Measurements from ENCODE around the gene BSND. TPM values are rescaled to one million over a fixed set of nuclear protein-coding genes. Genes with fewer than 3 reads are reported as not detected.

Gene BSND
- total RNA-seq, 4 donors from 2014 or later = not detected

DNA sequence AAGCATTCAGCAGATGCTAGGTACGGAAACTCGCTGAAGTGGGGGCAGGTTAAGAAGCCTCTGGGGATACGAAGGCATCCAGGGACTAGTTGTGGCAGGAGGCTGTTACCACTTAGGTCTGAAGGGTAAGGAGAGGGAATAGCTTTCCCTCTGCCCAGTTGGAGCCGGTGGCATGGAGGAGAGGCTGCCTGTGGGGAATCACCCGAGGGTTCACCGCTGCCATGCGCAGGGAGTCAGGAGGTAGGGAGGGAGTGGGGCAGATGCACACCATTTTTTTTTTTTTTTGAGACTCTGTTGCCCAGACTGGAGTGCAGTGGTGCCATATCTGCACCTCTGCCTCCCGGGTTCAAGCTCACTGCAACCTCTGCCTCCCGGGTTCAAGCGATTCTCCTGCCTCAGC, 46.7 kb downstream of the BSND start:
- DNase-seq (ENCODE audit: low spot score) (no peak), ATAC-seq (ENCODE audit: low FRiP score) (no peak)
- TF ChIP-seq, protein P1, sequence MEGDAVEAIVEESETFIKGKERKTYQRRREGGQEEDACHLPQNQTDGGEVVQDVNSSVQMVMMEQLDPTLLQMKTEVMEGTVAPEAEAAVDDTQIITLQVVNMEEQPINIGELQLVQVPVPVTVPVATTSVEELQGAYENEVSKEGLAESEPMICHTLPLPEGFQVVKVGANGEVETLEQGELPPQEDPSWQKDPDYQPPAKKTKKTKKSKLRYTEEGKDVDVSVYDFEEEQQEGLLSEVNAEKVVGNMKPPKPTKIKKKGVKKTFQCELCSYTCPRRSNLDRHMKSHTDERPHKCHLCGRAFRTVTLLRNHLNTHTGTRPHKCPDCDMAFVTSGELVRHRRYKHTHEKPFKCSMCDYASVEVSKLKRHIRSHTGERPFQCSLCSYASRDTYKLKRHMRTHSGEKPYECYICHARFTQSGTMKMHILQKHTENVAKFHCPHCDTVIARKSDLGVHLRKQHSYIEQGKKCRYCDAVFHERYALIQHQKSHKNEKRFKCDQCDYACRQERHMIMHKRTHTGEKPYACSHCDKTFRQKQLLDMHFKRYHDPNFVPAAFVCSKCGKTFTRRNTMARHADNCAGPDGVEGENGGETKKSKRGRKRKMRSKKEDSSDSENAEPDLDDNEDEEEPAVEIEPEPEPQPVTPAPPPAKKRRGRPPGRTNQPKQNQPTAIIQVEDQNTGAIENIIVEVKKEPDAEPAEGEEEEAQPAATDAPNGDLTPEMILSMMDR (IDR thresholded peaks at IDR 0.05) = no peak

DNA sequence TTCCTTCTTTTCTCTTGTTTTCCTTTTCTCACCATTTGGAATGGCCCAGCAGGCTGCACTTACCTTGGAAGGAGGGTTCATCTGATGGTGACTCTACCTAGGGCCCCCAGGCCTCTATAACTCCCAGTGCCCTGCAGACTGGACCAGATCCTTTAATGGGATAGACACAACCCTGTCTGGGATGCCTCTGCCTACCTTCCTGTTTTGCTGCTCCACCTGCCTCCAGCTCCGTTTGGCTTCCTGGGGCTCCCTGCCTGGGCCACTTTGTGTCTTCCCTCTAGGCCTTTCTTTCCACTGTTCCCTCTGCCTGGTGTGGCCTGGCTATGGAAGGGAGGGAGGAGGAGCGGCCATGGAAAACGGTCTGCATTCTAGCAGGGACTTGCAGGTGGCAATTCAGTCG, 48.1 kb downstream of the BSND start:
- TF ChIP-seq, protein P1 (IDR thresholded peaks at IDR 0.05) = no peak
- DNase-seq (ENCODE audit: low spot score) = no peak
- no peak for ATAC-seq (ENCODE audit: low FRiP score)

DNA sequence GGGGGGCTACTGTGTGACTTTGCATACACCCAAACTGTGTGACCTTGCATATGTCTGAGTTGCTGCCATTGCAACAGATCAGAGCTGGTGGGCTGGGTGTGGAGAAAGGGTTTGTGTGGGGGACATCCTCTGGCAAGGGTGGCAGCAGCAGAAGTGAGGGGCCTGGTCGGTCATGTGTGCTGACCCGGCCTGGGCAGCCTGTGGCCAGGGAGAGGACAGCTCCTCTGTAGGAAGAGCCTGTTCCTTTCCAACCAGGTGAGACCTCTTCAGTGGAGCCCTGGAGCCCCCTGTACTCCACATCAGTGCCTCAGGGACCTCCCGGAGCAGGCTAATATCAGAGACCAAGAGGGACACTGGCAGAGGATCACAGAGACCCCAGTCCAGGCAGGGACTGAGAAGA, 48.9 kb downstream of the BSND start:
- DNase-seq (ENCODE audit: low spot score) (no peak), ATAC-seq (ENCODE audit: low FRiP score) (no peak)
- TF ChIP-seq, protein P1 (IDR thresholded peaks at IDR 0.05) = no peak

DNA sequence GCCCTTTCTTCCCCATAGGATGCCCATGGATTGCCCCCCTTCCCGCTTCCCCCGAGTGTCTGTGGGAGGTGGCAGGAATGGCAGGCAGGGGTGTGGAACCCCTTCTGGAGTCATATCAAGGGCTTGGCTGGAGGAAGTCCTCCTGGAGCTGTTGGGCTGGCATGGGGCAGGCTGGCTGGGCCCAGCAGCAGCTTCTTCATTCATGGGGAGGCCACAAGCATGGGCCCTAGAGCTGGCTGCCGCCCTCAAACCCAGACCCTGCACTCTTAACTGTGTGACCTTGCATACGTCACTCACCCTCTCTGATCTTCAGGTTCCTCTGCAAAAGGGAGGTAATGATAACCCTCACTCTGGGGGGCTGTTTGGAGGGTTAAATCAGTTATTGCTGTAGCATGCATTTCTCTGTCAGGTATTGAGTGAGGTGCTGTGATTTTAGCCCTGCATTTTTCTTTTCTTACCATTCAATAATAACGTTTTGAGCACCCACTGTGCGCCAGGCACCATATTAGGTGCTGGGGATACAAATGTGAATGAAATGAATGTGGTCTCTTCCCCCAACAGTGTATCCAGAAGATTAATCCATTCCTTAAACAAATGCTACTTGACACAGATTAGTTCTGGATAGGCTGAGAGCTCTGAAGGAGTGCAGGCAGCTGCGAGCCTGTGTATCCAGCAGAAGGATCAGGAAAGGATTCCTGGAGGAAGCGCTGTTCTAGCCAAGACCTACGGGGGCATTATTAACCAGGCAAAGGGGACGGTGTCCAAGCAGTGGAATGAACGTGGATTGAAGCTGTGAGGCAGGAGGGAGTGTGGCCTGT, 49.9 kb downstream of the BSND start:
- DNase-seq (ENCODE audit: low spot score) (no peak), ATAC-seq (ENCODE audit: low FRiP score) (no peak)
- TF ChIP-seq, protein P1 (IDR thresholded peaks at IDR 0.05) = no peak

DNA sequence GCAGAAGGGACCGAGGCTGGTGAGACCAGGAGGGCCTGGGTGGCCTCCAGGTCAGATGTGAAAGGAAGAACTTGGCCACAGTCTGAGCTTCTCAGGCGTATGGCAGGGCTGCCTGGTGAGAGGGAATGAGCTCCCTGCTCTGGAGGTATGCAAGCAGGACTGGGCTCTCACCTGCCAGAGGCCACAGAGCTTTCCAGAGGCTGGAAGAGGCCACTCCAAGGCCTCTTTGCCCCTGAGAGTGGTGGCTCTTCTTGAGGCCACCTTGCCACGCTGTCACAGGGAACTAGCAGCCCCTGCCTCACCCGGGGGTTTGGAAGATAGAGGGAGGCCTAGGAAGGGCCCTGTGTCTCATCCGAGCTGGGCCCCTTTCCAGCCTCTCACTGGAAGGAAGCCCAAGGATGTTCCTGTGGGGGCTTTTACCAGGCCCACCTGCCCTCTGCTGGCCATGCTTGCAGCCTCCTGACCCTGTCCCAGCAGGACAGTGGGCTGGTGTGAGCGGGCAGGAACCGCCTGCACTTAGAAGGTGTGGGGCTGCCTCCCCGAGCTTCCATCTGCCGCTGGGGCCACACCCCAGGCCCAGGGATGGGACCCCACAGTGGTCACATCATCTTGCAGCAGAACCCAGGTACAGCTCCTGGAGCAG, 50.7 kb downstream of the BSND start:
- DNase-seq (ENCODE audit: low spot score) = no peak
- TF ChIP-seq, protein P1 (IDR thresholded peaks at IDR 0.05) = no peak
- no peak for ATAC-seq (ENCODE audit: low FRiP score)

DNA sequence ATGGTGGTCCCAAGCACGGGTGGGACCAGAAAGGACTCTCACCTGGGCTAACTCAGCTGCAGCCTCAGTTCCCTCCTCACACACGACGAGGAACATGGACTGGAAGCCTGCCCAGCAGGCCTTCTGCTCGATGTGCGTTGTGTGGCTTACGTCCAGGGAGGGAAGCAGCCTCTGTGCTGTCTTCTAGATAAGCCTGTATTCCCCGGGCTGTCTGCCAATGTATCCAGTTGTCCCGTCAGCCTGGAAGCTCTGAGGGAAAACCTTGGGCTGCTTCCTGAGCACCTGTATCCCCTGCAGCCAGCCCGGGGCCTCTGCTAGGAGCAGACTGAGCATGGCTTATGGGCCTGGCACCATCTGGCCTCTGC, 51.2 kb downstream of the BSND start:
- ATAC-seq (ENCODE audit: low FRiP score) (no peak), DNase-seq (ENCODE audit: low spot score) (no peak)
- TF ChIP-seq, protein P1 (IDR thresholded peaks at IDR 0.05) = no peak

DNA sequence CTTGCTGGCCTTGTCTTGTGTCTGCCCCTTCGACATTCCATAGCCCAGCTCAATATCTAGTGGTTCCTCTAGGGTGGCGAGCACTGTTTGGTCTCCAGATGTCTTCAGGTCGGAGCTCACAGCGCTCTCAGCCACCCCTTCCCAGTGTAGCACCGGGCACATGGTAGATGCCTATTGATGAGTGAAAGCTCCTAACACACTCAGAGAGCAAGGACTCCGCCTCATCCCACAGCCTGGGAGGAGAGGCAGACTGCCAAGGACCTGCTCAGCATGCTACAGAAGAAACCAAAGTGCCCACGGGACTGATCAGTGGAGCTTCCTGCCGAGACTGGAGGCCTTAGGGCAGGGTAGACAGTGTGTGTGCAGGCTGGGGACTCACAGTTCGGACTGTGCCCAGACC, 51.5 kb downstream of the BSND start:
- ATAC-seq (ENCODE audit: low FRiP score) (no peak), DNase-seq (ENCODE audit: low spot score) (no peak)
- TF ChIP-seq, protein P1 (IDR thresholded peaks at IDR 0.05) = no peak
